ENCODE data around the gene CSTPP1.

CSTPP1 gene

GRCh38 chr11:47047972-47048371 lies 111.4 kb downstream of the CSTPP1 start:
- H3K4me3 ChIP-seq (ENCODE audit: low read length), result no peak overlapping the region
- DNase-seq (ENCODE audit: low read depth), result no peak
- TF ChIP-seq, protein P1, sequence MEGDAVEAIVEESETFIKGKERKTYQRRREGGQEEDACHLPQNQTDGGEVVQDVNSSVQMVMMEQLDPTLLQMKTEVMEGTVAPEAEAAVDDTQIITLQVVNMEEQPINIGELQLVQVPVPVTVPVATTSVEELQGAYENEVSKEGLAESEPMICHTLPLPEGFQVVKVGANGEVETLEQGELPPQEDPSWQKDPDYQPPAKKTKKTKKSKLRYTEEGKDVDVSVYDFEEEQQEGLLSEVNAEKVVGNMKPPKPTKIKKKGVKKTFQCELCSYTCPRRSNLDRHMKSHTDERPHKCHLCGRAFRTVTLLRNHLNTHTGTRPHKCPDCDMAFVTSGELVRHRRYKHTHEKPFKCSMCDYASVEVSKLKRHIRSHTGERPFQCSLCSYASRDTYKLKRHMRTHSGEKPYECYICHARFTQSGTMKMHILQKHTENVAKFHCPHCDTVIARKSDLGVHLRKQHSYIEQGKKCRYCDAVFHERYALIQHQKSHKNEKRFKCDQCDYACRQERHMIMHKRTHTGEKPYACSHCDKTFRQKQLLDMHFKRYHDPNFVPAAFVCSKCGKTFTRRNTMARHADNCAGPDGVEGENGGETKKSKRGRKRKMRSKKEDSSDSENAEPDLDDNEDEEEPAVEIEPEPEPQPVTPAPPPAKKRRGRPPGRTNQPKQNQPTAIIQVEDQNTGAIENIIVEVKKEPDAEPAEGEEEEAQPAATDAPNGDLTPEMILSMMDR (conservative IDR thresholded peaks at IDR 0.05; ENCODE audit: low read depth, low read length), result no peak

DNA sequence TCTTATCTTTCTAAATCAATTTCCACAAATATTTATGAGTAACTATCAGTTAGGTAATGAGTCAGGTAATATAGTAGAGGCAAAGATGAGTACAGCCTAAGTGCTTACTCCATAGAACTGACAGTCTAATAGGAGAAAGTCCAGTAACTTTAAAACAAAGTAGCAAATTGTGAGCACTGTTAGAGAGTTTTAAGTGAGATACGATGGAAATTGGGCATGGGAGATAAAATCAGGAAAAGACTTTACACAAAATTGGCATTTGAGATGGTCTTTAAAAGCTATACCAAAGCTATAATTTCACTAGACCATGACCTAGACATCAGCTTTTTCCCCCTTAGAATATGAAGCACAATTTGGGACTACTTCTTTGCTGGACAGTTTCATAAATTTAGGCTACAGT lies 113.7 kb downstream of the CSTPP1 start:
- no peak for DNase-seq (ENCODE audit: low read depth)
- TF ChIP-seq, protein P1 (conservative IDR thresholded peaks at IDR 0.05; ENCODE audit: low read depth, low read length), result no peak

GRCh38 chr11:47051217-47051616 lies 114.7 kb downstream of the CSTPP1 start:
- TF ChIP-seq, protein P1 (conservative IDR thresholded peaks at IDR 0.05; ENCODE audit: low read depth, low read length), result no peak
- DNase-seq (ENCODE audit: low read depth), result no peak
- no peak overlapping the region for H3K4me3 ChIP-seq (ENCODE audit: low read length)

More for the DNA sequence above, 113.7 kb downstream of the CSTPP1 start:
- no peak overlapping the region for H3K4me3 ChIP-seq (ENCODE audit: low read length)

- no peak overlapping the region for H3K4me3 ChIP-seq (ENCODE audit: low read length)
- no peak for DNase-seq (ENCODE audit: low read depth)
- TF ChIP-seq, protein P1 (conservative IDR thresholded peaks at IDR 0.05; ENCODE audit: low read depth, low read length), result no peak
Measured at GRCh38 chr11:47052165-47052564, 115.6 kb downstream of the CSTPP1 start.

DNA sequence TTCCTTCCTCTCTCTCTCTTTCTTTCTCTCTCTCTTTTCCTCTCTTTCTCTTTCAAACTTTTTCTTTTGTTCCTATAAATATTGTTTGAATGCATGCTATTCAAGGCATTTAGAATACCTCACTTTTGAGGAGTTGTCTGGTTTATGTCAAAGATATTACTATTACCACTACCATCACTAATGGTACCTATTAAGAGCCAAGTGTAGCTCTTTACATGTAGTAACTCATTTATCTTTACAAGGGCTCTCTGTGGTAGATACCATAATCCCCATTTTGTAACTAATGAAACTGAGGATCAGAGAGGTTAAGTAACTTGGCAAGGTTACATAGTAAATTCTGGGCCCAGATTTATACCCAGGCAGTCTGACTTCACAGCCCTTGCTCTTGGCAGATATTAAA lies 116.0 kb downstream of the CSTPP1 start:
- H3K4me3 ChIP-seq (ENCODE audit: low read length), result no peak overlapping the region
- no peak for DNase-seq (ENCODE audit: low read depth)
- TF ChIP-seq, protein P1 (conservative IDR thresholded peaks at IDR 0.05; ENCODE audit: low read depth, low read length), result no peak

DNA sequence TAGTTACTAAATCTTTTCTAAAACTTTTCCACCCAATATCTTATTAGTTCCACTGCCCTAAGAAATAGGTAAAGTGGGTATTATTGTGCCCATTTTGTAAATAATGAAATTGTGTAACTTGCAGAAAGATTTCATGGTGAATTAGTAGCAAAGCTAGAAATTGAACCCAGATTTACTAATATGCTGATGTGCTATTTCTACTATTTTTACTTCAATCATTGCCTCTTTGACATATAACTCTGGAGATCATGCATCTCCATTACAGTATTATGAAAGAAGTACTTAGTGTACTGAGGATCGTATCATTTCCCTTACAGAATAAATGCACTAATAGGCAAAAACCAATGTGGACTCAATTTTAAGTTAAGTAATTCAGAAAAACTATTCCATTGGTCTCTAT lies 119.0 kb downstream of the CSTPP1 start:
- TF ChIP-seq, protein P1 (conservative IDR thresholded peaks at IDR 0.05; ENCODE audit: low read depth, low read length), result no peak
- H3K4me3 ChIP-seq (ENCODE audit: low read length), result no peak overlapping the region
- DNase-seq (ENCODE audit: low read depth), result no peak

DNA sequence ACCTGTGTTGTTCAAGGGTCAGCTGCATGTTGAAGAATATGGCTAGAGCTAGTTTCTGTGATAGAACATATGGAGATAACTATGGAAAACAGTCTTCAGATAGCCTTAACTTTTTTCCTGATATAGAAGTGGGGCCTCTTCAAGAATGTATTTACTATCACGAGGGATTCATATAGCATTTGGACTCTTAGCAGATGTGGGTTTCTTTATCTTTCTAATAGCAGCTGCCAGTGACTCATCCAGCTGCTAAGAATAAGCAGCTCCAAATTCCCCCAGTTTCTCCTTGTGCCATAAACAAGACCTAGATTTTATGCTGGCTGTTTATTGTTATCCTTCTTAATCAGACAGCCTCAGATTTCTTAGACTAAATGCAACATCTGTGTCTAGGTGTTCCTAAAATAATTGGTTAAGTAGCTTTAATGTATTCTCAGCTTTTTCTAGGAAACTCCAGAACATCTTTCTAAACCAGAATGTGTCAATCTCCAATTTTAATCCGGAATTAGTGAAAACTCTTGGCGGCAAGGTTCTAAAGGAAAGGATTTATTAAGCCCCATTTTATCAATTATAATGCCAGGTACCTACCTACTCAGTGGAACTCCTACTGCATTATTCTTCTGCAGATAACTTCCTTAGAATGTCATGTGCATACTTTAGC lies 119.8 kb downstream of the CSTPP1 start:
- TF ChIP-seq, protein P1 (conservative IDR thresholded peaks at IDR 0.05; ENCODE audit: low read depth, low read length), result no peak
- H3K4me3 ChIP-seq (ENCODE audit: low read length), result no peak overlapping the region
- no peak for DNase-seq (ENCODE audit: low read depth)
